ENCODE data around the gene STIM2.
"Not testable (repeated sequence)": the region's sequence is repeated elsewhere in the genome, so short reads cannot be mapped to it uniquely, and the experiment has no call there.

STIM2 gene

DNA sequence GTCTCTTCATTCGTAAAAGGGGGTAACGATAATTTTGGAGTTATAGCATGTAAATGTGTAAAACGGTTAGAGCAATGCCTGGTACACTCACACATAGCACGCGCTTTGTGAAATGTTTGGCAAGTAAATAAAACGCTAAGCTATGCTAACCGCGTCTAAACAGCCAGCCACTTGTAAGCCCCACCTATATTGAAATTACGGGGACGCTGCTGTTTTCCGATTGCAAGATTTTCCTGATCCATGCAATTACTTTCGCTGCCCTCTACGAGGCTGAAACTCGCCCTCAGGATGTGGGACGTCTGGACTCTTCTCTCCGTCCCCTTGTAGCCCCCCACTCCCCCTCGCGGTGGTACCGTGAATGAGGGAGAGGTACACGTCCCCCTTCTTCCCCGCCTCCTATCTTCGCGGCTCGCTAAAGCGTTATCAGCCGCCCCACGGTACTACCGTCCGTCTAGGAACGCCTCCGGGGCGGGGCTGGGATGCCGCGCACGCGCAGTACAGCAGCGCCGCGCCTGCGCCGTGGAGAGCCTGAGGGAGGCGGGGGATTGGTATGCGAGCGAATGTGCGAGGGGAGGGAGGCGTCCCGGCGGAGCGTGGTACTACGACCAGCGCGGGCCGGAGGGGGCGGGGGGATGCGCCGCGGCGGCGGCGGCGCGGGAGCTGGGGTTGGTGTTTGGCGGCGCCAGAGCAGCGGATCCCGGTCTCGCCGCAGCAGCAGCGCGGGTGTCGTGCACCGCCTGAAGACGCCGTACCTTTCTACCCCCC, at the start of gene STIM2:
Gene STIM2, plus strand, starts transcription at position 685 of the 765 bp plus-strand sequence.
- H4K20me1 ChIP-seq (ENCODE audit: insufficient read depth, low read length) = no peaks in the 10 kb centered on the region
- H3K4me1 ChIP-seq (ENCODE audit: low read length) = peaks cover 23% of the 10 kb centered on the region
- H2AFZ ChIP-seq (ENCODE audit: low read length) = peak within 1 kb of the TSS; percentile 90

GRCh38 chr4:26811571-26811970, 49.1 kb upstream of the STIM2 start:
- H3F3A ChIP-seq (ENCODE audit: insufficient read depth, low read length); H3K36me3 ChIP-seq (replicated peaks; ENCODE audit: insufficient read depth, low read length); H3K9me2 ChIP-seq (replicated peaks; ENCODE audit: insufficient read depth, low read length); H3K4me3 ChIP-seq (ENCODE audit: low read length); H3K9ac ChIP-seq (ENCODE audit: low read length); H4K20me1 ChIP-seq (ENCODE audit: insufficient read depth, low read length); H3K79me2 ChIP-seq (ENCODE audit: low read length); H3K27ac ChIP-seq (ENCODE audit: low read length); H3K27me3 ChIP-seq (replicated peaks; ENCODE audit: insufficient read depth, low read length); H3K4me2 ChIP-seq (ENCODE audit: low read depth, low read length); H2AFZ ChIP-seq (ENCODE audit: low read length); H3K9me3 ChIP-seq (replicated peaks; ENCODE audit: insufficient read depth, low read length); DNase-seq; H3K4me1 ChIP-seq (ENCODE audit: low read length): not testable (repeated sequence)

More for the DNA sequence above, at the start of gene STIM2:
- peak within 1 kb of the TSS; percentile 98 for H3K4me2 ChIP-seq (ENCODE audit: low read depth, low read length)
- peak within 1 kb of the TSS; percentile 92 for H3K4me3 ChIP-seq (ENCODE audit: low read length)
- peak within 1 kb of the TSS; percentile 67; the same call in 1 of the 2 replicates for H3K27ac ChIP-seq (ENCODE audit: low read length)
- no peak for TF ChIP-seq EZH2phosphoT487 (IDR thresholded peaks at IDR 0.05; ENCODE audit: low read length)
- TF ChIP-seq CTCF (IDR thresholded peaks at IDR 0.05; ENCODE audit: low read length) = peak; percentile 34
- peaks cover 50% of the 10 kb centered on the region for H3K79me2 ChIP-seq (ENCODE audit: low read length)
- H3K9ac ChIP-seq (ENCODE audit: low read length) = peak within 1 kb of the TSS; percentile 57
- no peaks in the 10 kb centered on the region for H3K36me3 ChIP-seq (replicated peaks; ENCODE audit: insufficient read depth, low read length)
- H3K27me3 ChIP-seq (replicated peaks; ENCODE audit: insufficient read depth, low read length) = no peaks in the 10 kb centered on the region
- H3F3A ChIP-seq (ENCODE audit: insufficient read depth, low read length) = peaks cover 37% of the 10 kb centered on the region
- DNase-seq = peak; percentile 97
- no peaks in the 10 kb centered on the region for H3K9me2 ChIP-seq (replicated peaks; ENCODE audit: insufficient read depth, low read length)
- no peaks in the 10 kb centered on the region for H3K9me3 ChIP-seq (replicated peaks; ENCODE audit: insufficient read depth, low read length)

DNA sequence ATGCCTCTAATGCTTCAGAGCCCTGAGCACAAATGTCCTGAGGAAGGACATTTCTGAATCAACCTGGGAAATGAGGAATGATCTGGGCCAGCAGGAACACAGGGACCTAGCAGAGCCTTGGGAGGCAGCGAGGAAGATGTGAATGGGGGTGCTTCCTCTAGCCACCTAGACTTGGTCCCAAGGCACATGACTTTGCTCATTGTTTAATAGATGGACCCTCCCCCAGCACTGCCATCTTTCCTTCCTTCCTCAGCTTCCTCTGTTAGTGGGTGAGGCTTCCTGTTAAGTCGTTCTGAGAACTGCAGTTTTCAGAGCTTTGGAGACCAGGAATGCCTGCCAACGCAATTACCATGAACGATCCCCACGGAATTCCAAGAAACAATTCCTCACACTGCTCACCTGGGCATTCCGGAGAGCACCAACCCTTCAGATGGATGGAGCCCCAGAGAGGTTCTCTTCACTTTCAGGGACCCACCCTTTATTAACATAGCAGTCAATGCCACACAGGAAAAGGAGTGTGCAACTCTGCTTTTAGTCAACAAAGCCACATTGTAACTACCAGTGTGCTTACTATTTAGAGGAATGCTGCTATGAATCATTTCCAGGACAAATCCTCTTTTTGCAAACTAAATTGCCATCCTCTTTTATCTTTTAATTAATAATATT, 48.5 kb upstream of the STIM2 start:
- Histone ChIP-seq H3K9ac (ENCODE audit: low read length) (no peak overlapping the region), H4K20me1 (ENCODE audit: insufficient read depth, low read length) (no peaks in the 10 kb centered on the region), H2AFZ (ENCODE audit: low read length) (no peak overlapping the region), H3K4me3 (ENCODE audit: low read length) (no peak overlapping the region), H3F3A (ENCODE audit: insufficient read depth, low read length) (no peaks in the 10 kb centered on the region), H3K36me3 (replicated peaks; ENCODE audit: insufficient read depth, low read length) (no peaks in the 10 kb centered on the region), H3K27ac (ENCODE audit: low read length) (no peak overlapping the region), H3K4me2 (ENCODE audit: low read depth, low read length) (no peak overlapping the region), H3K79me2 (ENCODE audit: low read length) (no peaks in the 10 kb centered on the region), H3K4me1 (ENCODE audit: low read length) (no peaks in the 10 kb centered on the region), H3K27me3 (replicated peaks; ENCODE audit: insufficient read depth, low read length) (no peaks in the 10 kb centered on the region), H3K9me3 (replicated peaks; ENCODE audit: insufficient read depth, low read length) (no peaks in the 10 kb centered on the region), H3K9me2 (replicated peaks; ENCODE audit: insufficient read depth, low read length) (no peaks in the 10 kb centered on the region)
- DNase-seq = no peak
- no peak for TF ChIP-seq CTCF (IDR thresholded peaks at IDR 0.05; ENCODE audit: low read length)
- TF ChIP-seq EZH2 (optimal IDR thresholded peaks at IDR 0.05; ENCODE audit: low read depth, low read length) = no peak
- TF ChIP-seq EZH2phosphoT487 (IDR thresholded peaks at IDR 0.05; ENCODE audit: low read length) = no peak

DNA sequence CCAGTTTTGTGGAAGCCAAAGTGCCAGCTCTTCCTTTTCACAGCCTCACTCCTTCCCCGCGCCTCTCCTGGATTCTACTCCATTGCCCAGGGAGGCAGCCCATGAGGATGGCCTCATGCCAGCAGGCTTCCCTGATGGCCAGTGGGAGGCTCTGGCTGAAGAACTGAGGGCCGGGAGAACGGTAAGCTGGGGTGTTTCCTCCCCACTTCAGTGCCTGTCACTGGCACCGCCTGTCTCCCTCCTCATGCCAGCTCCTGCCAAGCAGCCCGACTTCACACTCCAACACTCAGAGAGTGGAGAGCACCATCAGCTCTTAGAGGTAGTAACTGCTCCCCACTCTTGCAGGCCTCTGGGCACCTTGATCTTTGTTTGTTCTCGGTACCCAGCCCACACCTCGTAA, 46.9 kb upstream of the STIM2 start:
- Histone ChIP-seq H3K27me3 (replicated peaks; ENCODE audit: insufficient read depth, low read length) (no peaks in the 10 kb centered on the region), H3K27ac (ENCODE audit: low read length) (no peak overlapping the region), H3K4me2 (ENCODE audit: low read depth, low read length) (no peak overlapping the region), H3K9me2 (replicated peaks; ENCODE audit: insufficient read depth, low read length) (no peaks in the 10 kb centered on the region), H3K4me1 (ENCODE audit: low read length) (no peaks in the 10 kb centered on the region), H3F3A (ENCODE audit: insufficient read depth, low read length) (no peaks in the 10 kb centered on the region), H2AFZ (ENCODE audit: low read length) (no peak overlapping the region), H3K4me3 (ENCODE audit: low read length) (no peak overlapping the region), H3K36me3 (replicated peaks; ENCODE audit: insufficient read depth, low read length) (no peaks in the 10 kb centered on the region), H3K9me3 (replicated peaks; ENCODE audit: insufficient read depth, low read length) (no peaks in the 10 kb centered on the region), H3K9ac (ENCODE audit: low read length) (no peak overlapping the region), H4K20me1 (ENCODE audit: insufficient read depth, low read length) (no peaks in the 10 kb centered on the region), H3K79me2 (ENCODE audit: low read length) (no peaks in the 10 kb centered on the region)
- no peak for DNase-seq
- TF ChIP-seq CTCF (IDR thresholded peaks at IDR 0.05; ENCODE audit: low read length) (no peak), EZH2phosphoT487 (IDR thresholded peaks at IDR 0.05; ENCODE audit: low read length) (no peak), EZH2 (optimal IDR thresholded peaks at IDR 0.05; ENCODE audit: low read depth, low read length) (no peak)

Data from MM.1S (cell line).